GM19463 (cell line): ENCODE data around the gene HELZ.
"Not testable (repeated sequence)": the region's sequence is repeated elsewhere in the genome, so short reads cannot be mapped to it uniquely, and the experiment has no call there.

ENCODE experiments used
- ATAC-seq: cut with Tn5 transposase; IDR thresholded peaks from one replicate; pipeline ENCODE4 v1.9.1; 2021; ENCODE audit warnings: mild to moderate bottlenecking, moderate library complexity; ENCODE audit not compliant: unreplicated experiment

Gene HELZ

DNA sequence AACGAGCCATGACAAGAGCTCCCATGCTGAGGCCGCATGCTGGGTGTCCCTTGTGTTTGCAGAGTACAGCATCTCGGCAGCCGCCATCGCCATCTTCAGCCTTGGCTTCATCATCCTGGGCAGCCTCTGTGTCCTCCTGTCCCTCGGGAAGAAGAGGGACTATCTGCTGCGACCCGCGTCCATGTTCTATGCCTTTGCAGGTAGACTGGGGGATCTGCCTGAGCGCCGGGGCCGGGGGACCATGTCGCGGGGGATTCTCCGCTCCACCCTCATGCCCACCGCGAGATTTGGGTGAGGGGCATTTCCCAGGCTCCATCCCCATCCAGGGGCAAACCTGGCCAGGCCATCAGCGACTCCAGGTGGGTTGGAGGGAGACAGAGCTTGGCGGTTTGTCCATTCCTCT lies 190.0 kb downstream of the HELZ start:
- no peak for ATAC-seq

- ATAC-seq, result no peak
Measured at GRCh38 chr17:67054608-67055007, 190.4 kb downstream of the HELZ start.

- ATAC-seq, result no peak
Measured at GRCh38 chr17:67054011-67054591, 190.9 kb downstream of the HELZ start.

DNA sequence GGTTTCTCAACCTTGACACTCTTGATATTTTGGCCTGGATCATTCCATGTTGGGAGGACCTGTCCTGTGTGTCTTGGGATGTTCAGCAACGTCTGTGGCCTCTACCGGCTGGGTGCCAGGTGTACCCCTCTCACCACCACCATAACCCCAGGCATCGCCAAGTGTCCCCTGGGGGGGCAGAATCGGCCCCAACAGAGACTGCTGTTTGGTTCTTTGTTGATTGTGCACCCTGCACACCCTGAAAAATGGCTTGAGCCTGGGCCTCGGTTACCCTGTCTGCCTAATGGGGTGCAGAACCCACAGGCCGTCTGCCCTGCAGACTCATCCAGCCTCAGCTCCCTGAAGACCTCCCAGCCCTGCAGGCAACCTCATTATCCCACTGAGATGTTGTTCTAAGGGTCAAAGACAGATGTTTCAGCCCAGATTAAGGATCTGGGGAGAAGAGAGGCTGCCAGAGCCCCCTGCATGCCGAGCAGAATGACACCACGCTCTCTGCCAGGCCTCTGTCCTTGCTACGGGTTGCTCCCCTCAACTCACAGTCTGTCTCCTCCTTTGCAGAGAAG lies 191.5 kb downstream of the HELZ start:
- ATAC-seq, result no peak

GRCh38 chr17:67052720-67053437 lies 192.1 kb downstream of the HELZ start:
- ATAC-seq, result no peak

DNA sequence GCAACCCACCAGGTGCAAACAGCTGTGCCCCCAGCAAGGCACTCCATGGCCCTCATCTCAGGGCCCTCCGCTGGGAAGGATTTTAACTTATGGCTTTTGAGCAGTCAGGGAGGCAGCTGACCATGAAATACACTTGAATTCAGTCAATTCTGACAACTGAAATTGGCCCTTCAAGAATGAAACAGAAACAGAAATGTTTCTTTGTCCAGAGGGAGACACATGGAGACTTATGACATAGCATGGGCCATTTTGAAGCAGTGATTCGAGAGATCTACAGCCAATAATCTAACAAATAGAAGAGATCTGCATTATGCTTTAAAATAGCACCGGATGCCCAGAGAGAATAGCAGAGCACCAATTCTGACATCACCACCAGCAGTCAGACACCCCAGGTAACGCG lies 193.2 kb downstream of the HELZ start:
- no peak for ATAC-seq

DNA sequence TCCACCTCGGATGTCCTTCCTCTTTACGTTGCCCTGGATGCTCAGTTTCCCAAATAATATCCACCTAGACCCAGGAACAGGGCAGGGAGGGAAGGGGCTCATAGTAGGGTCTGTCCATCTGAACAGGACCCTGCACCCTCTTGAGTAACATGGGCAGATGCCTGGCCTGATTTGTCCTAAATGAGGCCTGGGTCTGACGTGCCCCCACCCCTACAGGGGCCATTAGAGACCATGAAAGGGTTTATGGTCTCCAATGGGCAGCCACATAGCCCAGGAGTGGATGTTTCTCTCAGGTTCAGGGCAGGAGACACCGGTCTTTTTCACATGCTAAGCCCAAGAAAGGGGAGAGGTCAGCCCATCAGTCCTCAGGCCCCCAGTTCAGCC lies 193.8 kb downstream of the HELZ start:
- no peak for ATAC-seq

GRCh38 chr17:67050471-67051154 lies 194.4 kb downstream of the HELZ start:
- no peak for ATAC-seq

- ATAC-seq, result no peak
Measured at GRCh38 chr17:67050066-67050465, 194.9 kb downstream of the HELZ start.

GRCh38 chr17:67049025-67049739 lies 195.8 kb downstream of the HELZ start:
- no peak for ATAC-seq

DNA sequence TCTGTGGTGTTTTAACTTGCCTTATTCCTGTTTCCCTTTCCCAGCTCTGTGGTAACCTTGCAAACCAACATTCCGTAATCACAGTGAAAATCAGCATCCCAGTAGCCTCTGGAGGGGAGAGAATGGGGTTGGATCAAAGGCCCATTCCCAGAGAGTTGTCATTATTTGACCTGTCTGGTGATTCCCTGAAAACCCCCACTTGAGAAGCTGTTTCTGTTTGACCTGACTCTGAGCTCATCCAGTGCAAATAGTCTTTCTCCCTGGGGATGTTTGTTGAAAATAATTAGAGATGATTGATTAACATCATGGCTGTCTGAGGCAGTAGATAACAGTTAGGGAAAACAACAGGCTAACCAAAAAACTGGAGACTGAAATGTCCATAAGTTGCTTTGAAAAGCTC lies 197.6 kb downstream of the HELZ start:
- ATAC-seq, result no peak

DNA sequence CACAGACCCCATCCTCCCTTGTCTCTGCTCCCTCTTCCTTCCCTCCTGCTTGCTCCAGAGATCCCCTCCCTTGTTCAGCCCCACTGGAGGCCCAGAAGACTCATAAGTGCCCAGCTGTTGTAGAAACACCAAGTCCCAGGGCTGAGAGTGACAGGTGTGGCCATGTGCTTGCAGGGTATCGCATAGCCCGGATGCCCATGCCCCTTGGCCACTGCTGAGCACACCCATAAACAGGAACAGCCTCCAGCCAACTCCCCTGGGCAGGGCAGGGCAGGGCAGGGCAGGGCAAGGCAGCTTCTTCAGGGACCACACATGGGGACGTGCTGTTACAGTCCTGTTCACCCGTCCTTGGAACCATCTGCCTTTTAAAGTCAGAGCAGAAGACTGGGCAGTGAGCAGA lies 198.6 kb downstream of the HELZ start:
- no peak for ATAC-seq

DNA sequence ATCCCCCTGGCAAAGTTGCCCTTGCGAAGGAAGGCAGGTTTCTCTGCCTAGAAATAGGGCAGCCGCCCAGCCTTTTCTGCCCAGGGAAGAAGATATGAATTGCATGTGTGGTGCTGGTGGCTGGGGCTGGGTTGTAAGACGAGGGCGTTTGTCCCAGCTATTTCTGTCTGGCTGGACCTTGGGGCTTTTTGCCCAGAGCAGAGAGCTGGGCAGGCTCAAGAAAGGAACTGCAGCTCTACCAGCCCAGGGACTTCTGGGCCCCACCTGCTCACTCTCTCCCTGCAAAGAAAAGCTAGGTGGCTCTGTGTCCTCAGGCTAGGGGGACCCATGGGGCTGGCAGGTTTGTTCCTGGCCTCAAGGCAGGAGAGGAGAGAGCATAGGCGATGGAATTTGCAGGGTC lies 200.1 kb downstream of the HELZ start:
- ATAC-seq, result no peak

DNA sequence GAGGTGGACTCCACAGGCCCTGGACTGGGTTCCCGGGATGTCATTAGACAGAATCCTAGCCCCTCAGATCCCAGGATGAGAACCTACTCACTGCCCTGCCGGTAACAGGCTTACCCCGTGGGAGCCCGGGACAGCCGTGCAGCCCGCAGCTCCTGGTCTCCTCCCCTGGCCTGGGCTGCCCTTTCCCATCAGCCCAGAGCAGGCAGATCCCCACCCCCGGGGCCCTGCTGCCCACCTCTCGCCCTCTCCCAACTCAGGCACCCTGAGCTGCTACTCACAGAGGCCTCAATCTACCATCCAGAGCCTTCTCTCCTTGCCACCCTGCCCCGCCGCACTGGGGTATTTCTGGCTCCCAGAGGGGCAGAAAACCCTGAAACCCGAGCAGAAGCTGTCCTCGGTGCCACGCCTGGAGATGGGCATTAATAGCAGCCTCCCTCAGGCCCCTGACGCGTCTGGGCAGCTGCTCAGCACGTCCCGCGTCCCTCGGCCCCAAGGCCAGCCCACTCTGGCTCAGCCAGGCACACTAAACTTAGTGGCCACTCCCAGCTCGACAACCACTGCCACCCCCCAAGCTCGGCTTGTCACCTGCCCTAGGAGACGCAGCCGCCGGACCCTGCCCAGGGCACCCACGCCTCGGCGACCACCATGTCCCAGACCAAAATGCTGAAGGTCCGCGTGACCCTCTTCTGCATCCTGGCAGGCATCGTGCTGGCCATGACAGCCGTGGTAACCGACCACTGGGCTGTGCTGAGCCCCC lies 200.8 kb downstream of the HELZ start, which contains the start of gene CACNG1:
CACNG1 (plus strand) TSS at position 539 of the 757 bp plus-strand sequence; CDS start at position 646, 107 bp downstream.
- no peak for ATAC-seq

DNA sequence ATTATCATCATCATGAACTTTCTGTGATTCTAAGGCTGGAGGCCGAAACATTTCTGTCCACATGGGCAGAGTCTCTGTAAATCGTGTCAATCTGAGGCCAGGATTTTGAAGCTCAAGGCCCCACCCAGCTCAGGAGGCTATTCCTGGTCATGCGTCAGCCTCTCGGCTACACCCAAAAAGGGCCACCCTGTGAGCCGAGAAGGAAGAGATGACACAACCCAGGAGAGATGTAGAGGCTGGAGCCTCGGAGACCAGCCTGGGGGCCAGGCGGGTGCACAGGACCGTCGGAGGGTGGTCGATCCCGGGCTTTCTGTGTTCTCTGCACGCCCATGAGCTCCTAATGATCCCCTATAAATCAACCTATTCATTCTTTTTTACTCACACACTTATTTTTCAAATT lies 201.7 kb downstream of the HELZ start:
- no peak for ATAC-seq

DNA sequence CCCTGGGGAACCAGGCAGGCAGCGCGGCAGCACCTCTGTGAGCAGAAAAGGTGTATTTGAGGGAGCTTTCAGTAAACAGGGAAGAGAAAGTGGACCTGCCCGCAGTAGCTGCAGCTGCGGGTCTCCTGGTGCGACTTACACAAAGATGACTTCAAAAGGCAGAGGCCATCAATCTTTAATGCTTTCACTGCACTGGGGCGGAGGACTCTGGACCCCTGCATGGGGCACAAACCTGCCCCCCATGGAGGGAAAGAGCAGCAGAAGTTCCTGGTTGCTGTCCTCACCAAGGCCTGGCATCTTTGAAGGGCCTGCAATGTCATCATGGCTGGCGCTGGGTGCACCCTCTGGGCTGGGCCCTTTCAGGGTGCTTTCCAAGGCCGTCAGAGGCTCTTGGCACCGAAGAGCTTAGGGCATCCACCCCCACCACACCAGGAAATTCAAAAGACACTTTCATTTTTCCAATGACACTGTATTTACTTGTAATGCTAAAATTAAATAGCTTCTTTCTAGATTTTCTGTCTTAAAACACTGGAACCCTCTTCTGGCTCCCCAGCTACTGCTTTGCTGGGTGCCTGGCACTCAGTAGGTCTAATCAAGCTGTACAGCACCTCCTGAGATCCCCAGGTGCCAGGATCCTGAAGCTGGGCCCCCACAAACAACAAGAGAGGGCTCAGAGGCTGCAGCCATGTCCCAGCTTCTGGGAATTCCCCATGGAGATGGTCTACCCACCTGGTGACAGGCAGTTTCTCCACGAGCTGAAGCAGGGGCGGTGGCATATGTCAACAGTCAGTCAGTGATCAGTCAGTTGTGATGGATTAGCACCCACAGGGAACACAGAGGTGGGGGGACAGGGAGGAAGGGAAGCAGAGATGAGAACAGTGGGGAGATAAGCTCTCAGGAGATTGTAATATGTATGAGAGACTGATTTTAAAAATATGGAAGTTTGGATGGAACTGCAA lies 202.8 kb downstream of the HELZ start:
- peak; percentile 45 for ATAC-seq

- ATAC-seq, result no peak
Measured at GRCh38 chr17:67041531-67041930, 203.5 kb downstream of the HELZ start.

DNA sequence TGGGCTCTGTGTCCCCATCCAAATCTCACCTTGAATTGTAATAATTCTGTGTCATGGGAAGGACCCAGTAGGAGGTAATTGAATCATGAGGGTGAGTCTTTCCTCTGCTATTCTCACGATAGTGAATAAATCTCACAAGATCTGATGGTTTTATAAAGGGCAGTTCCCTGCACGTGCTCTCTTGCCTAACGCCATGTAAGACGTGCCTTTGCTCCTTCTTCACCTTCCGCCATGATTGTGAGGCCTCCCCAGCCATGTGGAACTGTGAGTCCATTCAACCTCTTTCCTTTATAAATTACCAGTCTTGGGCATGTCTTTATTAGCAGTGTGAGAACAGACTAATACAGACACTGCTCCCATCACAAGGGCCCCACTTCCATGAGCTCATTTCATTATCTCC lies 203.9 kb downstream of the HELZ start:
- not testable (repeated sequence) for ATAC-seq

GRCh38 chr17:67040652-67041051 lies 204.3 kb downstream of the HELZ start:
- ATAC-seq, result no peak
